ENCODE results near the gene L3MBTL3.

L3MBTL3 gene

GRCh38 chr6:130018292-130018743, at the start of gene L3MBTL3:
L3MBTL3 (plus strand) TSS chr6:130018581; CDS start chr6:130042700, 24,119 bp downstream.
- FAIRE-seq = no peak

- no peak for FAIRE-seq
Observed at GRCh38 chr6:129969064-129969463, 49.3 kb upstream of the L3MBTL3 start.

GRCh38 chr6:129976110-129976509, 42.3 kb upstream of the L3MBTL3 start:
- no peak for FAIRE-seq

- FAIRE-seq = no peak
Observed at GRCh38 chr6:129978148-129978916, 40.0 kb upstream of the L3MBTL3 start.

GRCh38 chr6:129980821-129981220, 37.6 kb upstream of the L3MBTL3 start:
- FAIRE-seq = no peak

- peak; percentile 96 for FAIRE-seq
Observed at GRCh38 chr6:129981598-129981997, 36.8 kb upstream of the L3MBTL3 start.

DNA sequence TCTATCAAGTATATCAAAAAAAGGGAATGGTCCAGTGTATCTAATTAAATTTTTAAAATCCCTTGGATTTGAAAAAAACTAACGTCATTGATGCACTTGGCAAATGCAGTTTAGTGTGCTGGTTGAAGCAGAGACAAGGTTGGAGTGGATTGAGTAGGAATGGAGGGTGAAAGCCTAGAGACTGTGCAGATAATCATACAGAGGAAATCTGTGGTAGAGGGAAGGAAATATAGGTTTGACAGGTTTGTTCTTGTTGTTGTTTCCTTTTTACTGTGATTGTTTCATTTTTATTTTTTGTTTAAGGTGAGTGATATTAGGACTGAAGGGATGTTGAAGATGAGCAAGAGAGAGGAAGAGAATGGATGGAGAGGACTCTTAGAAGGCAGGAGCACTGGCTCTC, 29.0 kb upstream of the L3MBTL3 start:
- no peak for FAIRE-seq

DNA sequence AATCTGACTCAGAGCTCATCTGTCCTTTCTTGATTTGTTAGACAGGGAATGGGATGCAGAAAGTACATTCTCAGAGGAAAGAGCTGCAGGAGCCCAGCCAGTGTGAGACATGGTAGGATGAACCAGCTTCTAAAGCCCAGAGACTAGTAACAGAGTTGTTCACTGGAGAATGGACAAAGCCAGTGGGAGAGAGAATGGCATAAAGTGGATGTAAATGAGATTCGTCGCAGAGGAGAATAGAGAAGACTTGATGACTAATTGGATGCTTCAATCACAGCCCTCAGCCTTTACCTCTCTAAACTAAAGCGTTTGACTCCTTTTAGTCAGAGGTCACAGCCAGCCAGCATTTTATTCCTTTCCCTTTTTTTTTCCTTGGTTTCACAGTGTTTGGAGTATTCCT, 25.5 kb upstream of the L3MBTL3 start:
- FAIRE-seq = no peak

GRCh38 chr6:129994410-129994809, 24.0 kb upstream of the L3MBTL3 start:
- no peak for FAIRE-seq

DNA sequence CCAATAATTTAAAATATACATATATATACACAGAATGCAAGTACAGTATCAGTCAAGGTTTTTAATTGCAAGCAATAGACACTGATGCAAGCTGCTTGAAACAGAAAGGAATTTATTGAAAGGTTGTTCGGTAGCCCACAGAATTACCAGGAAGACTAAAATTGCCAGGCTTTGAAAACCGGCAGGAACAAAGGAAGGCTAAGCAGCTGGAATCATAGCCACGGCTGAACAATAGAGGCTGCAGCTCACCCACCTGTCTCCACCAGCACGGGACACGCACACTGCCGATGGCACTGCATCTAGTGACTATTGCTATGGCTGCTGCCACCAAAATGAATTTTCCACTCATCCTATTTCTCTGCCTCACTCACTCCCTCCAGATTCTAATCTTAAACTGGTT, 22.0 kb upstream of the L3MBTL3 start:
- FAIRE-seq = no peak

- no peak for FAIRE-seq
Observed at GRCh38 chr6:130000526-130001421, 17.6 kb upstream of the L3MBTL3 start.

- no peak for FAIRE-seq
Observed at GRCh38 chr6:130008236-130008873, 10.0 kb upstream of the L3MBTL3 start.

DNA sequence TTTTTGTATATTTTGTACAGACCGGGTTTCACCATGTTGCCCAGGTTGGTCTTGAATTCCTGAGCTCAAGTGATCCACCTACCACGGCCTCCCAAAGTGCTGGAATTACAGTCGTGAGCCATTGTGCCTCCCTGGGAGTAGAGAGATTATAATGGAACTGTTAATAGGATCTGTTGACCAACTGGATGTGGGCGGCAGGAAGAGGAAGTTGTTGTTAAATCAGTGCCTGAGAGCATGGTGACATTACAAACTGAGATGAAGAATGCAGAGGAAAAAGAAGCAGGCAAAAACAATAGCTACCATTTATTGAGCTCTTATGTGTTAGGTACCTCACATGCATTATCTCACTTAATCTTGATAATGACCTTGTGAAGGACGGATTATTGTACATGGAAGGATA, 9.2 kb upstream of the L3MBTL3 start:
- no peak for FAIRE-seq

DNA sequence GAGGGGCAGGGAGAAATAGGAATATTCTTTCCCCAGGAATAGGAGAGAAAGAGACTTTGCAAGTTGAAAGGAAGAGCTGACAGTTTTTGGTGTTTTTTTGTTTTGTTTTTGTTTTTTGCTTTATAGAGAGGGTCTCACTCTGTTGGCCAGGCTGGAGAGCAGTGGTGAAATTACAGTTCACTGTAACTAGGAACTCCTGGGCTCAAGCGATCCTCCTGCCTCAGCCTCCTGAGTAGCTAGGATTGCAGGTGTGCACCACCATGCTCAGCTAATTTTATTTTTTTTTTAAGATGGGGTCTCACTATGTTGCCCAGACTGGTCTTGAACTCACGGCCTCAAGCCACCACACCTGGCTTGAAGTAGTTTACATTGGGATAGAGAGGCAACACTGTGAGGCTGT, 8.0 kb upstream of the L3MBTL3 start:
- FAIRE-seq = no peak

- no peak for FAIRE-seq
Observed at GRCh38 chr6:130012728-130013127, 5.7 kb upstream of the L3MBTL3 start.

DNA sequence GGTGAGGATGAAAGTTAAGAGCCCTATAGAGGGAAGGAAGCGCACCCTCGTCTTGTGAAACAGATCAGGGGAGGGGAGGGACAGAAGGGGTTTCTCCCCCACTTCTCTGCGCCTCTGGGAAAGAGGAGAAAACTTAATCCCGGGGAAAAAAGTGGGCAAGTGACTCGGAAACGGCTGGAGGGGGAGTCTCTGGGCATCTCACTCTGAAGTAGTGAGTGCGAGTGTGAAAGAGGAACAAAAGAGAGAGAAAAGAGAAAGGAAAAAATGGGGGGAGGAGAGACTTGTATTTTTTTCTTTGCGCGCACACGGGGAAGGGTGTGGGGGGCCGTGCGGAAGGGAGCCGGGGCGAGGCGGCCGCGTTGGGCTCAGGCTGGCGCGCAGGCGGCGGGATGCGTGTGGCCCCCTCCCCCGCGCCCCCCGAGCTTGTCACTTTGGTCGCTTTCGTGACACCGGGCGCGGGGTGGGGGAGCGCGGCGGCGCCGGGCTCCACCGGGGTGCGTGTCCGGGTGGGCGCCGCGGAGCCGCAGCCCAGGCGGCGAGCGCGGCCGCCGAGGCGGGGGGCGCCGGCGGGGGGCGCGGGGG, 454 bp downstream of the L3MBTL3 start:
- FAIRE-seq = no peak

- no peak for FAIRE-seq
Observed at GRCh38 chr6:130019326-130020072, 1.1 kb downstream of the L3MBTL3 start.

GRCh38 chr6:130020073-130020906, 1.9 kb downstream of the L3MBTL3 start:
- FAIRE-seq = no peak

- peak; percentile 96 for FAIRE-seq
Observed at GRCh38 chr6:130020907-130021629, 2.7 kb downstream of the L3MBTL3 start.

GRCh38 chr6:130026859-130027258, 8.5 kb downstream of the L3MBTL3 start:
- no peak for FAIRE-seq

DNA sequence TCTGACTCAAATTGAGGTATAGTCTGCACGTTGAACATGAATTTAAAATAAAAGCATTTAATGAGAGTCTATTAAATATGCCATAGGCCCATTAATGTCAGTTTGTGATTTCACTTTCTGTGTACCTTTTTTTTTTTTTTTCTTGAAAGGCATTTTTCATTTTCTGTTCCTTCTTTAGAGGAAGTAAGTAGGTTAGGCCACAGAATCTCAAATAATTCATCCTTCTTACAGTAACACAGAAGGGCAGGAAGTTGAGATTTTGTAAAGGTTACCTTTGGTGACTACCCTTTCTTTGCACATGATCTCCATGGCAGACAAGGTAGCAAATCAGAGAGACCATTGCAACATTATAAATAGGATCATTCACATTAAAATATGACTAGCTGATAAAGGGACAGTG, 9.6 kb downstream of the L3MBTL3 start:
- no peak for FAIRE-seq
